HG03354 (cell line): ENCODE measurements around the gene SLC66A1.

Source experiments
- ATAC-seq: cut with Tn5 transposase; IDR thresholded peaks from one replicate; pipeline ENCODE4 v1.9.1; 2021; ENCODE audit warnings: mild to moderate bottlenecking; ENCODE audit not compliant: unreplicated experiment, poor library complexity, severe bottlenecking

SLC66A1 gene

DNA sequence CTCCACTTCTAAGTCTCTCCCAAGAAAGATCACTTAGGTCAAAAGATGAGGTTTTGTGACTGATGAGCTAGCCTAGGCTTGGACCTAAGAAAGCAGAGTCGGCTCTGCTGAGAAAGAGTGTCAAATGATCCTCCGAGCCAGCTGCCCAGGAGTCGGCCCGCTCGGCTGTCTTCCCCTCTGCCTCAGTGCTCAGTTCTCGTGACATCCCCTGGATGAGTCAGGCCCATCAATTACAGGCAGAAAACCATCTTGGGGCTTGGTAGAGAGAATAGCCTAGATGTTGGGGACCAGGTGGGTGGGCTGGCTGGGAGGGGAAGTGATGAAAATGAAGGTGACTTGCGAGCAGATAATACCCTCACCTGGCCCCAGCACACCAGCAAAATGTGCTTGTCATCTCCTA lies 60.5 kb downstream of the SLC66A1 start:
- ATAC-seq, result no peak

- no peak for ATAC-seq
These were observed 61.3 kb downstream of the SLC66A1 start for GRCh38 chr1:19373211-19374082.

- ATAC-seq, result no peak
These were observed 62.1 kb downstream of the SLC66A1 start for GRCh38 chr1:19374083-19374801.

DNA sequence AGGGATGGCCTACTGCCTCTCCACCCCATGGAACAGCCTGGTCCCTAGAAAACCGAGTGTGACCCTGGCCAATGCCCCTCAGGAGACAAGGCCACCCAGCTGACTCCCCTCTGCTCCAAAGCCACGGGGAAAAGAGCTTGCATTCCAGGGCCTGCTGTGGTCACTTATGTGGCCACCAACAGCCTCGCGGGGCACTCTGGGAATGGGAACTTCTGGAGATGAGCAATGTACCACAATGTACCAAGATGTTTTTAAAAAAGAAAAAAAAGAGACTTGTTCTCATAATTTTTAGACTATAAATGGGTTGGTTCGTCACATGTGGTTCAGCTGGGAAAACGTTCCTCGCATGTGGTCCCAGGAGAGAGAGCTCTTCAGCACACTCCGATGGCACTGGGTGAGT lies 62.8 kb downstream of the SLC66A1 start:
- no peak for ATAC-seq

GRCh38 chr1:19375631-19376400 lies 63.7 kb downstream of the SLC66A1 start:
- ATAC-seq, result no peak

- no peak for ATAC-seq
These were observed 64.6 kb downstream of the SLC66A1 start for GRCh38 chr1:19376428-19377372.

DNA sequence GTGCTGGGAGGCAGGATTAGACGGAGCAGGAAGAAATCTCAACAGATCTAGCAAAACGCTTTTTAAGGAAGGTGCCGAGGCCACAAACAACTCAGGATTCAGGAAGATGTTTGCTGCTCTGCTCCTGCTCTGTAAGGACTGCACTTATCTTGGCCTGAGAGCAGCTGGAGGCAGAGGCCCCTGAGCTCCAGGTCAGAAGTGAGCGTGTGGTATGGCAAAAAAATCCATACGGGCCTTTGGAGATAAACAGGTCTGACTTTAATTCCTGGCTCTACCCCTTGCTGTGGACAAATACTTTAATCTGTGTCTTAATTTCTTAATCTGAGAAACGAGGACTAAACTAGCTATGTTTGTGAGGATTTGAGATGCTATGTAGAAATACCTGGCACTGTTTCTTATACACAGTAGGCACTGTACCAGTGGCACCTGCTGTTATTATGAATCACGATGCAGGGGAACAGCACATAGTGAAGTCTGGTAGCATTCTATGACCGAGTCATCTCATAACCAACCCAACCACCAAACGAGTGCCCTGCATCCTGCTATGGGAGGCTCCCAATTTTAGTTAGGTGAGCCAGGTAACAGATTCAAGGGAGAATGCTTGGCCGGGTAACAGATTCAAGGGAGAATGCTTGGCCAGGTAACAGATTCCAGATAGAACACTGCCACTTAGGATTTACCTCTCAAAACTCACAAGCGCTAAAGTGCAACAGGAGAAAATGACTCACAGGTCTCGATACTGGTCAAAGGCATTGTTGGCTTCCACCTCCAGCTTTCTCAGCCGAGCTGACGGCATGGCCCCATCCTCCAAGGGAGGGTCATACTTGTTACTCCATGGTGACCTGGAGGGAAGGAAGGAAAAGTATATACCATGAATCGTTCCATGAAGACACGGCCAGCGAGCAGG lies 65.9 kb downstream of the SLC66A1 start:
- no peak for ATAC-seq
